K562 (cell line): ENCODE data around the gene CTF1. TPM values are rescaled to one million over a fixed set of nuclear protein-coding genes. Genes with fewer than 3 reads are reported as not detected.
A peak's percentile ranks its signal among the peaks of the same experiment; 100 is the strongest.

ENCODE experiments used
- ATF3 ChIP-seq, 2 experiments: fragments of 450-650 bp in 1 of 2; sonication (generic) in 1 of 2; formaldehyde crosslinking in 1 of 2; IDR thresholded peaks in 1 of 2; conservative IDR thresholded peaks in 1 of 2; 2 replicates each; pipeline versions ENCODE4 v1.6.1 to v1.8.1; 2016 to 2023; ENCODE audit warnings: mild to moderate bottlenecking in 2 of 2, moderate library complexity in 2 of 2, inconsistent platforms in 1 of 2, missing genetic modification reagents in 1 of 2
- BACH1 ChIP-seq: fragments of 200-800 bp; sonication (Bioruptor generic); IDR thresholded peaks from 2 replicates; pipeline ENCODE4 v1.6.1; 2016; ENCODE audit warnings: missing genetic modification characterization, missing compliant biosample characterization
- CEBPZ ChIP-seq: fragments of 150-350 bp; IDR thresholded peaks from 2 replicates; pipeline ENCODE4 v1.6.1; 2014; ENCODE audit warnings: low read depth, mild to moderate bottlenecking, low read length, borderline replicate concordance
- CREB3 ChIP-seq: fragments of 450-650 bp; conservative IDR thresholded peaks from 2 replicates; pipeline ENCODE4 v1.6.1; 2016; ENCODE audit warnings: missing genetic modification characterization, low read depth, mild to moderate bottlenecking, missing compliant biosample characterization, moderate library complexity
- DACH1 ChIP-seq: fragments of 450-650 bp; IDR thresholded peaks from 2 replicates; pipeline ENCODE4 v1.6.1; 2018; ENCODE audit not compliant: partially characterized antibody
- FOSL1 ChIP-seq: fragments of 200-800 bp; sonication (Bioruptor generic); conservative IDR thresholded peaks from 2 replicates; pipeline ENCODE4 v1.6.1; 2016; ENCODE audit warnings: missing genetic modification characterization, missing compliant biosample characterization
- HDAC2 ChIP-seq: fragments of 450-650 bp; IDR thresholded peaks from 2 replicates; pipeline ENCODE4 v1.6.1; 2016; ENCODE audit warnings: mild to moderate bottlenecking
- HMG20B ChIP-seq: fragments of 250-450 bp; sonication (Bioruptor Pico); IDR thresholded peaks from 2 replicates; pipeline ENCODE4 v1.5.0; 2021; ENCODE audit warnings: mild to moderate bottlenecking
- KAT7 ChIP-seq: sonication (generic); formaldehyde crosslinking; IDR thresholded peaks from 2 replicates; pipeline ENCODE4 v1.8.0; 2022; ENCODE audit warnings: missing genetic modification reagents, mild to moderate bottlenecking, borderline replicate concordance
- KDM2B ChIP-seq: fragments of 250-450 bp; sonication (Bioruptor Pico); IDR thresholded peaks from 2 replicates; pipeline ENCODE4 v1.8.0; 2021; ENCODE audit warnings: mild to moderate bottlenecking, moderate library complexity
- MYBL2 ChIP-seq, 2 experiments: fragments of 450-650 bp in 1 of 2; sonication (generic) in 1 of 2; formaldehyde crosslinking in 1 of 2; IDR thresholded peaks; 2 replicates each; pipeline versions ENCODE4 v1.6.1 to v1.8.1; 2017 to 2022; ENCODE audit warnings: borderline replicate concordance in 1 of 2, inconsistent platforms in 1 of 2, low read depth in 1 of 2, mild to moderate bottlenecking in 1 of 2, missing genetic modification reagents in 1 of 2, moderate library complexity in 1 of 2
- POLR2AphosphoS5 ChIP-seq: IDR thresholded peaks from 2 replicates; pipeline ENCODE4 v1.6.1; 2011; ENCODE audit warnings: mild to moderate bottlenecking, low read depth, low read length, moderate library complexity; ENCODE audit not compliant: control insufficient read depth, insufficient read depth
- SRSF9 ChIP-seq: fragments of 200-400 bp; formaldehyde crosslinking; IDR thresholded peaks from 2 replicates; pipeline ENCODE4 v1.6.1; 2017; ENCODE audit warnings: low read depth, low read length, borderline replicate concordance
- USF2 ChIP-seq: sonication (generic); formaldehyde crosslinking; IDR thresholded peaks from 2 replicates; pipeline ENCODE4 v1.5.0; 2020; ENCODE audit warnings: missing genetic modification reagents
- ZNF449 ChIP-seq: fragments of 250-450 bp; sonication (Bioruptor Pico); IDR thresholded peaks from 2 replicates; pipeline ENCODE4 v1.8.0; 2022; ENCODE audit warnings: moderate library complexity, mild to moderate bottlenecking, inconsistent platforms
- ZNF699 ChIP-seq: fragments of 250-450 bp; sonication (Bioruptor Pico); IDR thresholded peaks from 2 replicates; pipeline ENCODE4 v1.8.0; 2021; ENCODE audit warnings: mild to moderate bottlenecking, moderate library complexity; ENCODE audit not compliant: insufficient replicate concordance
- polyA plus RNA-seq, 8 experiments: library from polyadenylated mRNA; depleted of rRNA in 4 of 8; stranded (reverse) in 5 of 8; unstranded in 3 of 8; fragments of >200 nt; fragmentation: Nextera tagmentation in 2 of 8; fragmentation: Illumina TruSeq in 1 of 8; extraction: Ambion mirVana in 2 of 8; extraction: Trizol in 1 of 8; gene quantifications; 2 replicates each; pipeline versions ENCODE4 v1.2.1 to v1.2.3, GENCODE V29; 2011 to 2014; ENCODE audit warnings: inconsistent platforms in 1 of 8, missing spikeins in 1 of 8
- total RNA-seq, 7 experiments: library from RNA; depleted of rRNA in 6 of 7; stranded (reverse); fragments of >200 nt in 6 of 7; fragmentation: Illumina TruSeq in 2 of 7; extraction: Trizol in 2 of 7; gene quantifications; 2 replicates each; pipeline versions ENCODE4 v1.2.1 to v1.2.3, GENCODE V29; 2011 to 2021; ENCODE audit warnings: low replicate concordance in 1 of 7

The CTF1 gene
- total and polyA plus RNA-seq, 9 of the 15 experiments (the other 6 are each of a cell fraction or from before 2014, with no cell fraction given), result 0.24 to 2.5 (median 0.44) TPM

GRCh38 chr16:30875871-30876801 lies 20.3 kb upstream of the CTF1 start (continued):
- TF ChIP-seq CEBPZ, result no peak
- peak; percentile 82 for TF ChIP-seq FOSL1 (tag)
- no peak for TF ChIP-seq ZNF699
- peak; percentile 95 for TF ChIP-seq HDAC2
- TF ChIP-seq BACH1, result no peak
- TF ChIP-seq MYBL2 (IDR thresholded peaks at IDR 0.05; ENCODE audit: low read depth), result no peak
- TF ChIP-seq MYBL2 (CRISPR knock-in tag; IDR thresholded peaks at IDR 0.05; ENCODE audit: borderline replicate concordance), result no peak
- no peak for TF ChIP-seq ZNF449 (CRISPR knock-in tag)
- no peak for TF ChIP-seq CREB3 (tag)
- no peak for TF ChIP-seq DACH1
- TF ChIP-seq ATF3 (IDR thresholded peaks at IDR 0.05), result peak; percentile 43
- TF ChIP-seq ATF3 (CRISPR knock-in tag; conservative IDR thresholded peaks at IDR 0.05), result no peak
- TF ChIP-seq HMG20B (CRISPR knock-in tag), result no peak
- 0 out of 2 replicates have a peak, but pooled peaks have one; percentile 31 for TF ChIP-seq POLR2AphosphoS5
- no peak for TF ChIP-seq USF2 (CRISPR knock-in tag)
- no peak for TF ChIP-seq KAT7 (CRISPR knock-in tag)
- TF ChIP-seq KDM2B (CRISPR knock-in tag), result no peak
- TF ChIP-seq SRSF9, result no peak
